DMS79 (cell line): ENCODE results near the gene ZNF524.

Source experiments
- DNase-seq: peaks from one replicate; lab custom pipeline; 2025; lab: John Stamatoyannopoulos, UW

The ZNF524 gene

DNA sequence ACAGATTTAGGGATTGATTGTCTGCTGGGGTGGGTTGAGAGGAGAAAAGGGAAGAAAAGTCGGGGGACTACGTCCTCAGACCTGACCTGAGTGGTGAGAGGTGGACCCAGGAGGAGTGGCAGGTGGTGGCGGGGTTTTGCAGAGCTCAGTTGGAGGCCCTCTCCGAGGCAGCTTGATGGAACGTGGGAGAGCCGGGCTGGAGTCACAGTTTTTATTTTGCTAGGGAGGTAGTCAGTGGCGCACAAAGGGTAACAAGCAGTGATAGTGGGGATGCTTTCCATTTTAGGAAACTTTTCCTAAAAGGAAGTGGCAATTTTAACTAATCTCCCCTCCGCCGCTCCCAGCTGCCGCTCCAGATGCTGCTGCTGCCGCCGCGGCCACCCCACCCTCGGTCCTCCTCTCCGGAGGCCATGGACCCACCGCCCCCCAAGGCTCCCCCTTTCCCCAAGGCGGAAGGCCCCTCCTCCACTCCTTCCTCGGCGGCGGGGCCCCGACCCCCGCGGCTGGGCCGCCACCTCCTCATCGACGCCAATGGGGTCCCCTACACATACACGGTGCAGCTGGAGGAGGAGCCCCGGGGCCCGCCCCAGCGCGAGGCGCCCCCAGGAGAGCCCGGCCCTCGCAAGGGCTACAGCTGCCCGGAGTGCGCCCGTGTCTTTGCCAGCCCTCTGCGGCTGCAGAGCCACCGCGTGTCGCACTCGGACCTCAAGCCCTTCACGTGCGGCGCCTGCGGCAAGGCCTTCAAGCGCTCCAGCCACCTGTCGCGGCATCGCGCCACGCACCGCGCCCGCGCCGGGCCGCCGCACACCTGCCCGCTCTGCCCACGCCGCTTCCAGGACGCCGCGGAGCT is 42.3 kb downstream of the ZNF524 start:
- no peak for DNase-seq

DNA sequence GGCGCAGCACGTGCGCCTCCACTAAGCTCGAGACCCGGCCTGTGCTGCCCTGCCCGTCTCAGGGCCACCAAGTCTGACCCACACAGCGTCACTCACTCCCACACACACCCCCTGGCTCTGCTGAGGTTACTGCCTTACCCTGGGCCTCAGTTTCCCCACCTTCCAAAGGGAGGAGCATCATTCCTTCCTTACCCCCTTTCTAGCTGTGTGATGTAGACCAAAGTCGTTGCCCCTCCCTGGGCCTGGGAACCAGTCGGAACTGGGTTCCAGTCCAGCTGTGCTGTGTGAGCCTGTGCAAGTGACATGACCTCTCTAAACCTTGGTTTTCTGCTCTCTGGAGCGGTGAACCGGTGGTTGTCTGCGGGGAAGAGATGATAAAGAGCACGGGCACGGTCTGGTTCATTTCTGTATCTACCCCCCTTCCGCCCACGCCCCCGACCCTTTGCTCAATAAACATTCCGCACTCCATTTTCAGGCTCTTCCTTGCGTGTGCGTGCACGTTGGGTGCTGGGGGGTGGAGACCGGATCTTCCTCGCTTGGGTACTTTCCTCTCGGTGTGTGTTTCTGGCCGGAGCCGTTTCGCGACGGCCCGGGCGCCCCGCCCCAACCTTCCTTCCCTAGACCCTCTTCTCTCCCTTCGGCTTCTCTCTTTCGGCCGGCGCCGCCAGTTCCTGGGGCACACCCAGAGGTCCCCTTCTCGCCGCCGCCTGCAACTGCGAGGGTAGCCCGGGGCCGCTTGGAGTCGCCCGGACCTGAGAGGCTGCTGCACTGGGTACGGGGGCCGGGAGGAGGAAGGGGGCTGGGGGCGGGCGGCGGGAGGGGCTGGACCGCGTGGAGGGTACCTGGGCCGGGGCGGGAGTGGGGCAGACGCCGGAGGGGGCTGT is 43.2 kb downstream of the ZNF524 start, which contains the start of gene ZNF581:
TSS of gene ZNF581 (plus strand) at position 647 of the 884 bp plus-strand sequence. CDS start 923 bp downstream, outside the sequence.
- peak; percentile 17 for DNase-seq

DNA sequence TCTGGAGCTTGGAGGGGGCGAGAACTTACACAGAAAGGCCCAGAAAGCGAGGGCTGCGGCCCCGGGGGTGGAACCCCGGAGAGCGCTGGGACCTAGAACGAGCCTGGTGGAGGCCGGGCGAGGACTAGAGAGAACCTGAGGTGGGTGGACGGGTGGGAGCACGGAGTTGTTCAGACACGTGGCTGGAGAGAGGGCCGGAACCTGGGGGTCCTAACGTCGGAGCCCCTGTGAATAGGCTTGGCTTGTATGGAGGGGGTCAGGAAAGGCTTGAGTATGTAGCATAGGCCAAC is 43.7 kb downstream of the ZNF524 start:
- no peak for DNase-seq

DNA sequence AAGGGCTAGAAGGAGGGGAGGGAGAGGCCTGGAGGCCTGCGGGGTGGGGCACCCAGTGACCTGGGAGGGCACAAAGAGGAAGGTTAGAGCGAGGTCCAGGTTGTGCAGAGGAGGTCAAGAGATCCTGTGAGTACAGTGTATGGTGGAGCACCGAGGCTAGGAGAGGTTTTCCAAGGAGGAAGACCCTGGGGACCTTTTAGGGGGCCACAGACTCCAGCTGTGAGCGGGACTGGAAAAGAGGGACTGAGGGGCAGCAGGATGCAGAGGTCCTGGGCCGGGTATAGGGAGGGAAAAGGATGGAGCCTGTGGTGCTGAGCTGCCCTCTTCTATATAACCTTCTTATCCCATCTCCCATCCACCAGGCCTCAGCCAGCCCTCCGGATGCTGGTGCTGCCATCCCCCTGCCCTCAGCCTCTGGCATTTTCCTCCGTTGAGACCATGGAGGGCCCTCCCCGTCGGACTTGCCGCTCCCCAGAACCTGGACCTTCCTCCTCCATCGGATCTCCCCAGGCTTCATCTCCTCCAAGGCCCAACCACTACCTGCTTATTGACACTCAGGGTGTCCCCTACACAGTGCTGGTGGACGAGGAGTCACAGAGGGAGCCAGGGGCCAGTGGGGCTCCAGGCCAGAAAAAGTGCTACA is 44.2 kb downstream of the ZNF524 start:
- DNase-seq = no peak

DNA sequence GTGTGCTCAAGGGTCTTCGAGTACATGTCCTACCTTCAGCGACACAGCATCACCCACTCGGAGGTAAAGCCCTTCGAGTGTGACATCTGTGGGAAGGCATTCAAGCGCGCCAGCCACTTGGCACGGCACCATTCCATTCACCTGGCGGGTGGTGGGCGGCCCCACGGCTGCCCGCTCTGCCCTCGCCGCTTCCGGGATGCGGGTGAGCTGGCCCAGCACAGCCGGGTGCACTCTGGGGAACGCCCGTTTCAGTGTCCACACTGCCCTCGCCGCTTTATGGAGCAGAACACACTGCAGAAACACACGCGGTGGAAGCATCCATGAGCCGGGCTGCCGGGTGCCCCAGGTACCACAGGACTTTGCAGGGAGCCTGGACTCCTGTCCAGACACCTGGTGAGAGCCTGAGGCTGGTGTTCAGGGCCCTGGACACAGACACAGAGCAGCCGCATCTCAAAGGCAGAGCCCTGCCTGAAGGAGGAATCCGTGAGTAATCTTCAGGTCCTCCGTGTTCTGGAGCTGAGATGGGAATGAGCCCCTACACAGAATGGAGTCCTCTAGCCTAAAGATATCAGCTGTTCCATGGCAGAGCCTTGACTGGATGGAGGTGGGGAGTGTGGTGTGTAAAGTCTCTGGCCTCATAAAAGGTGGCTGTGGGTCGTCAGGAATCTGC is 44.9 kb downstream of the ZNF524 start:
- DNase-seq = peak; percentile 56

DNA sequence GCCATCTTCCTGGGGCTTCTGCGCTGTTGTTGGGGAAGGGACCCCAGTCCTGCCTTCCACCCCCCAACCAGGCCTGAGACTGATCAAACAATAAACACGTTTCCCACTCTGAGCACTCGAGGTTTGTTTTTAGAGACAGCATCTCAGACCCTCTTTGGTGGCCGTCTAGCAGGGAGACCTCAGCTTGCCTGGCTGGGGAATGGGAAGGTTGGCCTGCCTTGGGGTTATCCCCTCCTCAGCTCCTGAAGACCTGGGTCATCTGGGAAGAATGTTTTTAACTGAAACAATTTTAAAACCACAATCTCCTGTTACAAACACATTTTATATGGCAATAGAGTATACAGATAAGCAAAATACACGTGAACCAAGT is 45.4 kb downstream of the ZNF524 start:
- DNase-seq = no peak

DNA sequence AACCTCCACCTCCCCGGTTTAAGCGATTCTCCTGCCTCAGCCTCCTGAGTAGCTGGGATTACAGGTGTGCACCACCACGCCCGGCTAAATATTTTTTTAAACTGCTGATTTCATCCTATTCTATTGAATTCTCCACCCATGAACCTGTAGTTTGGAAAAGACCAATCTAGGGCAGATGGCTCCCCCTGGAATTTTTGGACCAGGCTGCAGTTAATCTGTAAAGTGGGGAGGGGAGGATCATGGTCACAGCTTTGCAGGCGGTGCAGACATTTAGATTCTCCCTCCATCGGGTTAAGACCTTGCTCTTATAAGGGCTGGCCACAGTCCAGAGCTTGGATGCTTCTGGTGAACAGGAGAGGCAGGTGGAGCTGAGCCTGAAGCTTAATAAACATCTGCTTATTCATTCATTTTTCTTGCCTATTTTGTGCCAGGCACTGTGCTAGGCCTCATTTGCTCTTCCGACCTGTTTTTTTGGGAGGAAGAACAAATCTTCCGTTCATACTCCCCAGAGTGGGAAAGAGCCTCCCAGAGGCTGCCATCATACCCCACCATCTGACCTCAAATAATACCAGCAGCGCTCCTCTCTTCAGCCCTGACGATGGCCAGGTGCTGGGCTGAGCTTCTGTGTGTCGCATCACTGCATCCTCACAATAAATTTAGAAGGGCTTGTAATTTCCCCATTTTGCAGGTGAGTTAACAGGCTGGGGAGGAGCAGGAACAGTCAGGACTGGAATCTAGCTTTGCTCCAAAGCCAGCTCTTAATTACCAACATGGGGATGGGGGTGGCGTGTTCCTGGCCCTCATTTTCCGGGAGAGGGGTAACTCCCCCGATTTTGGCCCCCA is 47.0 kb downstream of the ZNF524 start:
- peak; percentile 27 for DNase-seq

DNA sequence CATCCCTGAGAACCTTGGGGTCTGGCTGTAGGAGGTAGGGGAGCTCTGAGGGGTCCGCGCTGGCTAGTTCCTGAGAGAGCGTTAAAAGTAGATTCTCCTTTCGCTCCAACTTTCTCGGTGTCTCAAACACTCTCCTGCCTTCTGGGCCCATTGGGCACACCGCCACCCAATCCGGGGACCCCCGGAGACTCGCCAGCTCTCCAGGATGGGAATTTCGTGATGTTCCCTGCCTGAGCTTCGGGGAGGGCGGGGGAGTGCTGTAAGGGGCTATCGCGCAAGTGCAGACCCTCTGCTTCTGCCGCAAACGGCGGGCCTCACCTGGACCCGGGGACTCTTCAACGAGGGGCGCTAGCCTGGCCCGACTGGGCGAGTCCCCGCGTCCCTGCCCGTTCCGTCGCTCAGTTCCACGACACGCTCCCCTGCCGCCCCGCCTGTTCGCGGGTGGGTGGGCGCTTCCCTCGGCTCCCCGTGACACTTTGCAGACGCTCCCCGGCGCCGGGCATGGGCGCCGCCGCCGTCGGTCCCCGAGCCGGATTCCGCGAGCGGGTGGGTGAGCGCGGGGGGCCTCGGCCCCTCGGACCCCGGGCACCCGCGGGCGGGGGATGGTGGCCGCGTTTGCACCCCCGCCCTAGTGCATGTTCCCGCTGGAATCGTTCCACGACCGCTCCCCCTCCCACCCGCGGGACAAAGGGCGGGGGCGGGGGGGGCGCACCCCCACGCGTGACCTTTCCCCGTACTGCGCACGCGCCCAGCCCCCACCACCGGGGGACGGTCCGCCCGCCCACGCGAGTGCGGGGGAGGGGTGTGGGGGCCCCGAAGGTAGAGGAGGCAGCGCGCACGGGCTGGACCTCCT is 47.9 kb downstream of the ZNF524 start, which contains the start of gene CCDC106:
TSS of gene CCDC106 (plus strand) at position 481 of the 853 bp plus-strand sequence. CDS start 835 bp downstream, outside the sequence.
- peak; percentile 77 for DNase-seq

DNA sequence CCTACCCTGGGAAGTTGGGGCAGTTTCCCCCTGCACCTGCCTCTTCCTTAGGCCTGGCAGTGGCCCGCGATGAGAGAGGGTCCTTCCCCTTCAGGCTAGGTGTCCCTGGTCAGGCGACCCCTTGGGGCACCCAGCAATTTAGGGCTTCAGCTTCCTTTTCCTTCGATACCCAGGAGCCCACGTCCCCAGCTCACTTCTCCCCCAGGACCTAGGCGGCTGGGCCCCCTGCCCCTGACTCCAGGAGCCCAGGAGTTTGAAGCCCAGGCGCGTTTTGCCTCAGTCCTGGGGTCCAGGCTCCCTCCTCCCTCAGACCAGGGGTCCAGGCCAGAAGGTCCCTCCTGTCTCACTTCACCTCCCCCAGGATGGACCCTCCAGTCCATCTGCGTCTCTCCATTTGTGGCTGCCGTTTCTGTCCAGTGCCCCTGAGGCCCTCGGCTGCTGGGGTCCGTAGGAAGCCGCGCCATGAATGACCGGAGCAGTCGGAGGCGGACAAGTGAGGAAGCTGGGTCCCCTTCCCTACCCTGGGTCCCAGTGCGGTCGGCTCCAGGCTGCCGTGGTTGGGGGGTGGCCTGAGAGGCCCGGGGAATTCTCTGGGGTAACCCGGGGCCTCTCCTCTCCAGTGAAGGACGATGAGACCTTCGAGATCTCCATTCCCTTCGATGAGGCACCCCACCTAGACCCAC is 48.6 kb downstream of the ZNF524 start:
- DNase-seq = no peak

DNA sequence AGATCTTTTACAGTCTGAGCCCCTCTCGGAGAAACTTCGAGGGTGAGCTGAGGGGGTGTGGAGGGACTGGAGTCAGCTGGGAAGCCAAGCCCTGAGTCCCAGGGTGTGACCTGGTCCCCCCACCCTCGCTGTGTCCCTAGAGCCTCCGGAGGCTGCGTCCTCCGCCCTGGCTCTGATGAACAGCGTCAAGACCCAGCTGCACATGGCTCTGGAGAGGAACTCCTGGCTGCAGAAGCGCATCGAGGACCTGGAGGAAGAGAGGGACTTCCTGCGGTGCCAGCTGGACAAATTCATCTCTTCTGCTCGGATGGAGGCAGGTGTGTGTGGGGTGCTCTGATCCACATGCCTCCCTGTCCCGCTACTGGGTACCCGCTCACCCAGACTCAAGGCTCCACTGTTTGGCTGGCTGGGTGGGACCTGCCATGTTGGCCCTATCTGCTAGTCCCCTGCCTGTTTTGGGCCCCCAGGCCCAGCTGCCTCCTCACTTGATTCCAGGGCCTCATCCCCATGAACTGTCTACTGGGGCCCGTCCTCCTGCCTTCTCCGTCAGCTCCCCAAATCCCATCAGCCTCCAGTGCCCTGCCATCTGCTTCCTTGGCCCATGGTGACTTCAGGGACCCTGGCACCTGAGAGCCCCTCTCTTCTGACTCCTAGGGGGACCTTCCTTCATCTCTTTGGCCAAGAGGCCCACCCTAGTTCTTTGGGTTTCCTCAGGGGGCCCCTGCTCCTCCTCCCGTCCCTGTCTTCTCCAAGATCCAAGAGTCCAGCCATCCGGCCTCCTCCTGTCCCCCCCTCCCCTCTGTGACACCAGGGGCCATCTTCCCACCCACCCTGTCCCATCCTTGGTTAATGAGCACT is 49.4 kb downstream of the ZNF524 start:
- no peak for DNase-seq

DNA sequence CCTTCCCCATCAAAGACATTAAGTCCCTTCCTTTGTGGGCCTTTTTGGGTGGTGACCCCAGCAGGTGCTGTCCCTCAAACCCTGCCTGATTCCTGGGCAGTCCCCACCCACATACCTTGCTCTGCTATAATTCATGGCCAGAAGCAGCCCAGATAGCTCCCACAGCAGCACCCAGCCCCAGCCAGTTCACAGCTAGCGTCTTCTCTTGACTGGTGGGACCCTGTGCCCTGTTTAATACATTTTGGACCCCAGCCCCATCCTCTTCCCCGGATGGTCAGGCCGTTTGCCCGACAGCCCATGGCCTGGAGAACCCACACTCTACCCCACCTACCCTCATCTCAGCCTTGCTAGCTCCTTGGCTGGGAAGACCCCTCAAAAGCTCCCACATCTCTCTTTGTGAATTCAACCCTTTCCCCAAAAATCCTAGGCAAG is 50.1 kb downstream of the ZNF524 start:
- no peak for DNase-seq

DNA sequence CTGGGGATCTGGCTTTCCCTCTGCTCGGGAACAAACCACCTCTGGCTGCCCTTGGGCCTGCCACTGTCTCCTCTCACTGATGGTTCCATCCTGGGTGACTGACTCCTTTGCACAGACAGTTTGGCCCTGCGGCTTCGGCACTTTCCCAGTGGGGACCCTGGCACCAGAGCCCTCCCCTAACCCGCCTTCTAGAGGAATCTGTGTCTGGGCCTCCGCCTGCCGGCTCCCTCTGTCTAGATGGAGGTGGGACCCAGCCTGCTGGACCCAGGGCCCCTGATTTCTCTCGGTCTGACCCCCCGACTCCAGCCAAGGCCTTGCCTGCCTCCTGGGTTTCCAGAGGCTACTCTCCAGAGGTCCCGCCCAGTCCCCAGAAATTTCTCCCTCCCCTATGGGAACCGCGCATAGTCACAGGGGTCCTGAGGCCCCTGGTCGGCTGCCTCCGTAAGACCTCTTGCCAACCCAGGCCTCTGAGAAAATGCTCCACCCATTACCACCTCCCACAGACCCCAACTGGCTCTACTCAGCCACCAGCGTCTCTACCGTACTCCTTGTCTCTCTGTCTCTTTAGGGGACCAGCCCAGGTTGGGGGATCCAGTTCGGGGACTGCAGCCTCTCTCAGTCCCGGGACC is 50.6 kb downstream of the ZNF524 start:
- DNase-seq = no peak

DNA sequence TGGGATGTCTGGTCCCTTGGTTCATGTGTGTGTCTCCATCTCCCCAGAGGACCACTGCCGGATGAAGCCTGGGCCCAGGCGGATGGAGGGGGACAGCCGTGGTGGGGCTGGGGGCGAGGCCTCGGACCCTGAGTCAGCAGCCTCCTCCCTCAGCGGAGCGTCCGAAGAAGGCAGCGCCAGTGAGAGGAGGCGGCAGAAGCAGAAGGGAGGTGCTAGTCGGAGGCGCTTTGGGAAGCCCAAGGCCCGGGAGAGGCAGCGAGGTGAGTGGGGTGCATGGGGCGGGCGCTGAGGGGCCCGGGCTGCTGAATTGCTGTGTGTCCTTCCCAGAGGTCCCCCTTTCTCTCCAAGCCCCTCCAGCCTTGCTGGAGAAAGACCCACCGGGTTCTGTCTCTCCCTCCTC is 51.1 kb downstream of the ZNF524 start:
- DNase-seq = no peak

DNA sequence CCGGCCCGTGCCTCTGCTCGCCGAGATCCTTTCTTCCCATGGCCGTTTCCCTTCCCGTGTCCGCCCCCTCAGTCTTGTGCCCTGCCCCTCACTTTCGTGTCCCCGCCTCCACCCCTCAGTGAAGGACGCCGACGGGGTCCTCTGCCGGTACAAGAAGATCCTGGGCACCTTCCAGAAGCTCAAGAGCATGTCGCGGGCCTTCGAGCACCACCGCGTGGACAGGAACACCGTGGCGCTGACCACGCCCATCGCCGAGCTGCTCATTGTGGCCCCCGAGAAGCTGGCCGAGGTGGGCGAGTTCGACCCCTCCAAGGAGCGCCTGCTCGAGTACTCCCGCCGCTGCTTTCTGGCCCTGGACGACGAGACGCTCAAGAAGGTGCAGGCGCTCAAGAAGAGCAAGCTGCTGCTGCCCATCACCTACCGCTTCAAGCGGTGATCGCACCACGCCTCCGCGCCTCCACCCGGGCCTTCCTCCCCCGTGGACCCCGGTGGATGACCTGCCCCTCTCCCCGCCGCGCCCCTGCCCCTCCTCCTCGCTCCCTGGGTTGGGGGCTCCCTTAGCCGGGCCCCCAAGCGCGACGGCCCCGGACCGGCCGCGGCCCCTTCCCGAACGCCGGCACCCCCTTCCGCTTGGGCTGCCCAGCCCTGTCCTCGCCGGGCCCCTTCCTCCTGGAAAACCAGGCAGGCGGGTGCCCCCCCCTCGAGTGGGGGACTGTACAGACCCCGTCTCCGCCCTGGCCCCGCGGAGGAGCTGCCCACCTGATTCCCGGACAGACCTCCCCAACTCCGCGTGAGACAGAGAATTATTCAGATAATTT is 52.4 kb downstream of the ZNF524 start:
- no peak for DNase-seq
